BE2C (cell line): ENCODE data around the gene LRIT2.

Experiments
- DNase-seq: peaks from one replicate; pipeline ENCODE4 v3.0.0-alpha.2; 2020
- H3K27me3 ChIP-seq: fragments of 250-450 bp; sonication (Bioruptor Pico); 2 replicates; pipeline ENCODE4 v1.5.1; 2020; ENCODE audit warnings: mild to moderate bottlenecking
- H3K36me3 ChIP-seq: fragments of 250-450 bp; sonication (Bioruptor Pico); 2 replicates; pipeline ENCODE4 v1.5.1; 2020; ENCODE audit warnings: mild to moderate bottlenecking
- H3K4me1 ChIP-seq: fragments of 250-450 bp; sonication (Bioruptor Pico); 2 replicates; pipeline ENCODE4 v1.5.1; 2020
- H3K4me3 ChIP-seq: 2 replicates; pipeline ENCODE4 v1.5.1; 2011; ENCODE audit warnings: low read depth, low read length
- H3K9me3 ChIP-seq: fragments of 250-450 bp; sonication (Bioruptor Pico); 2 replicates; pipeline ENCODE4 v1.5.1; 2020
- TF ChIP-seq, protein P1 (sequence below): IDR thresholded peaks from 2 replicates; pipeline ENCODE4 v1.5.1; 2012; ENCODE audit warnings: mild to moderate bottlenecking, low read depth, low read length

The LRIT2 gene

DNA sequence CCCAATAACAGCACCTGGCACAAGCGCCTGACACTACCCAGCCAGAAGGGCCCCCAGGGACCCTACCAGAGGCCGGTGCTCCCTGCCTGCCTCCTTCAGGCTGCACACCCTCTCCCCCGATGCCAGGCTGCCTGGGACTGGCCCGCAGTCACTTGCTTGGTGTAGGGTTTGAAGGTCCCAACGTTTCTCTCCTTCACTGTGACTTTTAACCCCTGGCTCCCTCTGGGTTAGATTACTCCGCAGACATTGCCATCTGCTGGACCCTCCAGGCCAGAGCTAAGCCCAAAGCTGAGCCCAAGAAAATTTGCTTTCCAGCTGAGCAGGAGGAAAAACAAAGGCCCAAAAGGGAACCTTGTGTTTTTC lies 24.1 kb downstream of the LRIT2 start:
- Histone ChIP-seq H3K27me3 (no peaks in the 10 kb centered on the region), H3K4me1 (no peaks in the 10 kb centered on the region), H3K36me3 (no peaks in the 10 kb centered on the region), H3K9me3 (no peaks in the 10 kb centered on the region), H3K4me3 (no peak overlapping the region)
- no peak for DNase-seq
- TF ChIP-seq, protein P1, sequence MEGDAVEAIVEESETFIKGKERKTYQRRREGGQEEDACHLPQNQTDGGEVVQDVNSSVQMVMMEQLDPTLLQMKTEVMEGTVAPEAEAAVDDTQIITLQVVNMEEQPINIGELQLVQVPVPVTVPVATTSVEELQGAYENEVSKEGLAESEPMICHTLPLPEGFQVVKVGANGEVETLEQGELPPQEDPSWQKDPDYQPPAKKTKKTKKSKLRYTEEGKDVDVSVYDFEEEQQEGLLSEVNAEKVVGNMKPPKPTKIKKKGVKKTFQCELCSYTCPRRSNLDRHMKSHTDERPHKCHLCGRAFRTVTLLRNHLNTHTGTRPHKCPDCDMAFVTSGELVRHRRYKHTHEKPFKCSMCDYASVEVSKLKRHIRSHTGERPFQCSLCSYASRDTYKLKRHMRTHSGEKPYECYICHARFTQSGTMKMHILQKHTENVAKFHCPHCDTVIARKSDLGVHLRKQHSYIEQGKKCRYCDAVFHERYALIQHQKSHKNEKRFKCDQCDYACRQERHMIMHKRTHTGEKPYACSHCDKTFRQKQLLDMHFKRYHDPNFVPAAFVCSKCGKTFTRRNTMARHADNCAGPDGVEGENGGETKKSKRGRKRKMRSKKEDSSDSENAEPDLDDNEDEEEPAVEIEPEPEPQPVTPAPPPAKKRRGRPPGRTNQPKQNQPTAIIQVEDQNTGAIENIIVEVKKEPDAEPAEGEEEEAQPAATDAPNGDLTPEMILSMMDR, result no peak

DNA sequence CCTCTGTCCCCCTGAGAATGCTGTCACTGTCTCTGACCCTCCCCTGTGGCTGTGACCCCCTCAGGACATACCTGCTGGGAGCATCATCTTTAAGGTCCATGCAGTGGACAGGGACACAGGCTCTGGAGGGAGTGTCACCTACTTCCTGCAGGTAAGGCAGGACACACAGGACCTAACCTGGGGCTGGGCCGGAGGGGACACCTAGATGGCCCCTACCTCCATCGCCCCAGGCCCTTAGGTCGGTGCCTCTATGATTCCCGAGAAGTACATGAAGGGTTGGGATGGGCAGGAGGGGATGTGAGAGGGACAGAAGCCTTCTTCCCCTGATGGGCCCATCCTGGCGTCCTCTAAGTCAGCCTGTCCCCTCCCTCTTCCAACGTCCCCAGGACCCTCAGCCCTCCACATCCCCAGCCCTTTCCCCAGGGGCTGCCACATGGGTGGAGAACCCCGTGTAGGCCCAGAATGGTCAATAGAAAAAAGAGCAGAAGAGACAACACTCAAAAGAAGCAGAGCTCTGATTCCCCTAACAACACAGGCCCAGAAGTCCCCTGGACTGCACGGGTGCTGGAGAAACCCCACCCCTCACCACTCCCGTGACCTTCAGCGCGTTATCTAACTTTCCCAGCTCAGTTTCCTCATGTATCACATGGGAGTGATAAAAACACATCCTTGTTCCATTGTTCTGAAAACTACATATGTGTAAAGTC lies 24.7 kb downstream of the LRIT2 start:
- no peak overlapping the region for H3K4me3 ChIP-seq
- H3K4me1 ChIP-seq, result no peaks in the 10 kb centered on the region
- H3K36me3 ChIP-seq, result no peaks in the 10 kb centered on the region
- TF ChIP-seq, protein P1, result no peak
- DNase-seq, result no peak
- no peaks in the 10 kb centered on the region for H3K9me3 ChIP-seq
- no peaks in the 10 kb centered on the region for H3K27me3 ChIP-seq

DNA sequence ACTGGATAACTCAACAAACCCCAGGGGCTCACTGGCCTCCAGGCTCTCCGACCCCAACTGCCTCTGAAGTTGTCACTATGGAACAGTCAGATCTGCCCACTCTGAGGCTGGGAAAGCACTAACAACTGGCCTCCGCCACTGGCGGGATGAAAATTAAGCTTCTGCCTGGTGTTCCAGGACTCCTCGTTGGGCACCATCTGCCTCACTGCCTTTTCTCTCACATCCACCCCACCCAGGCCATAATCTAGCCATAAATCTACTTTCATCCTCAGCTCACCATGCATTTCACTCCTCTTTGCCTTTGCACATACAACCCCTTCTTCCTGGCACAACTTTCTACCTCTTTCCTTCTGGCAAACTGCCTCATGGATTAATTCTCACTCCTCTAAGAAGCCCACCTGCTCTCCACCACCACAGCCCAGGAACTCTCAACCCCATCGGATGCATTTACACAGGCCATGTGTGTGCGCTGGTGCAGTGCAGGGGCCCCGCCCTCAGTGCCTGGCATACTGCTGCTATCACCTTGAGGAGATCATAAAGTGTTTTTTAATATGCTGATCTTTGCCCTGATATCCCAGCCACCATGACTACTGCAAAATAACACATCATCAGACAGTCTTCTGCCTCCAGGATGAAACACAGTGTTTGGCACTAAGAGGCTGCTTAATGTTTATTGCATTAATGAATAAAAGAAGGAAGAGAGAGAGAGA lies 27.0 kb downstream of the LRIT2 start:
- H3K9me3 ChIP-seq, result no peaks in the 10 kb centered on the region
- TF ChIP-seq, protein P1, result no peak
- peaks cover 4% of the 10 kb centered on the region for H3K27me3 ChIP-seq
- no peaks in the 10 kb centered on the region for H3K36me3 ChIP-seq
- H3K4me1 ChIP-seq, result no peaks in the 10 kb centered on the region
- no peak overlapping the region for H3K4me3 ChIP-seq
- no peak for DNase-seq

DNA sequence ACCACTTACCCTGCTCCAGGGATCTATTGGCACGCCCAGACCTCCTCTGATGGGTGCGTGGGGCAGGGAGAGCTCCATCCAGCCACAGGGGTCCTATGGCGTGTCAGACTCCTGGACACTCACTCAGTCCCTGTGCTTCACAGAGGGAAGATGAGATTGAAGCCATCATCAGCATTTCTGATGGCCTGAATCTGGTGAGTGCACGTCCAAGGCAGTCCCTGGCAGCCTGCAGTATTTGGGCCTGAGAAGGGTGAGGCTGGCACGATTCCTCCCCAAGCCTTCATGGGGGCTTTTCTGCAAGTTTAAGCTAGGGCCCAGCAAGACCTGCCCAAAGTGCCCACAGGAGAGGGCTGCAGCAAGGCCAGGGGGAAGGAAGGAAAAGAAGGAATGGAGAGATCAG lies 27.7 kb downstream of the LRIT2 start:
- Histone ChIP-seq H3K4me1 (no peaks in the 10 kb centered on the region), H3K27me3 (peaks cover 4% of the 10 kb centered on the region), H3K36me3 (no peaks in the 10 kb centered on the region), H3K9me3 (no peaks in the 10 kb centered on the region), H3K4me3 (no peak overlapping the region)
- TF ChIP-seq, protein P1, result no peak
- no peak for DNase-seq

DNA sequence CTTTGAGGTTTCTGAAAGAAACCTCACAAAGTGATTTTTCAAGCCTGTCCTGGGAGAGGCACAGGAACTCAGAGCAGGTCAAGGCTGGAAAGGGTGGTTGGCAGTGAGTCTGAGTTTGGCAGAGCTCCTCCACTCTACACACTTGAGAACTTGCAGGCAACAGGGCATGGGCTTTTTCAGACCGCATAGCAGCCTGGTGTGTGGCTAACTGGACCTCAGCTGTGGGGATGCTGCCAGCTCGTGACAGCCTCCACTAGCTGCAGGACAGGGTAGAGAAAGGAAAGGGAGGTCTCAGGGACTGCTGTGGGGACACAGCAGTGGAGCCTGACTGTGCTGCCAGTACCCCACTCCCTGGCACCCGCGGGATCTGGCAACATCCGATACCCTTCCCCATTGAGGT lies 28.4 kb downstream of the LRIT2 start:
- Histone ChIP-seq H3K4me1 (no peaks in the 10 kb centered on the region), H3K27me3 (peaks cover 4% of the 10 kb centered on the region), H3K9me3 (no peaks in the 10 kb centered on the region), H3K4me3 (no peak overlapping the region), H3K36me3 (no peaks in the 10 kb centered on the region)
- DNase-seq, result no peak
- TF ChIP-seq, protein P1, result no peak

DNA sequence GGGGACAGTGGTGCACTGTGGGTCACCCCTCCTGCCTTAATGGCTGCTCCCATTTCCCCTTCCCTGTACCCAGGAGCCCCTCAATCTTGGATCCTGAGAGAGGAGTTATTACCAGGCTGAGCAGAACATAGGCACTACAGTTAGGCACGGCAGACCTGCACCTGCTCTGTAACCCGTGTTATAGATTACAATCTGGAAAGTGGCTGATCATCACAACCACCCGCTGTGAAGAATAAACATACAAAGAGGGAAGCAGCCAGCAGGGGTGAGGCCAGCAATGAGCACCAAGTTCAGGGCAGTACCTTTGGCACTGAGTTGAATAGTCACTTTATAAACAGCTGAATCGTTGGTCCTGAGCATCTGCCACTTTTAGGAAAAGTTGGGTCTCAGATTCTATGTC lies 29.3 kb downstream of the LRIT2 start:
- TF ChIP-seq, protein P1, result no peak
- no peak for DNase-seq
- H3K9me3 ChIP-seq, result no peaks in the 10 kb centered on the region
- H3K27me3 ChIP-seq, result peaks cover 4% of the 10 kb centered on the region
- H3K36me3 ChIP-seq, result no peaks in the 10 kb centered on the region
- H3K4me1 ChIP-seq, result no peaks in the 10 kb centered on the region
- no peak overlapping the region for H3K4me3 ChIP-seq
